SW 1271 (cell line): ENCODE results near the gene TMEM61.
"Not testable (repeated sequence)": the region's sequence is repeated elsewhere in the genome, so short reads cannot be mapped to it uniquely, and the experiment has no call there.

Experiments
- DNase-seq, 2 experiments: peaks; one replicate each; lab custom pipeline; 2025; lab: John Stamatoyannopoulos, UW

Gene TMEM61

DNA sequence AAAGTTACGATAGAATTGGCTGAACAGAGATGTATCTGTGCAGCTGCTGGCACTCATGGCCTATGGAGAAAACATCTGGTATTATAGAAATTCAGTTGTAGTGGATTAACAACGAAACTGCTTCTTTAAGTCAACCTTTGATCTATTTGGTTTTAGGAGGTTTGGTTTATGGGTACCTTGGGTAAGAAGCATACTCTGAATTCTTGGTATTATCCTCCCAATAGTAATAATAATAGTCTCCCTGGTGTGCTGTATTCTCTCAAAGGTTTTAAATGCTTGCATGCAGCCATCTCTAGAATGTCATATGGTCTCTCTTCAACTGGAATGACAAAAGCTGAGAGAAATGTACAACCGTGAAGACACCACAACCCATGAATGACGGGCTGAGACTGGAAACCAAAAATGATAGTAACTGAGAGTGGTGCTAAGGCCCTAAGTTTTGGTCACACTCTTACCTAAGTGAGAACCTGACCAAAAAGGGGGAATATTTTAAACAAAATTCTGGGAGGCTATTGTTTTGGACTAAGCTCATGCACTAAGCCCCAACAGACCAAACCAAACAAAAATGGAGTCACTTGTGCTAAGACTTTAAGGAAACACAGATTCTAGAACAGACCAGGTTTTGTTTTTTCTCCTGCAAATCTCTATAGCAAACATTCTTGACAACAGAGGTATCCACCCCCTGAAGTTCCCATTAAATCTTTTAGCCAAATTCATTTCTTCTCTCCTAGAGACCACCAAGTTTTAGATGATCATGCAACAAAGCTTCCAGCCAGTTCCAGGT is 17.6 kb upstream of the TMEM61 start:
- DNase-seq: no peak

DNA sequence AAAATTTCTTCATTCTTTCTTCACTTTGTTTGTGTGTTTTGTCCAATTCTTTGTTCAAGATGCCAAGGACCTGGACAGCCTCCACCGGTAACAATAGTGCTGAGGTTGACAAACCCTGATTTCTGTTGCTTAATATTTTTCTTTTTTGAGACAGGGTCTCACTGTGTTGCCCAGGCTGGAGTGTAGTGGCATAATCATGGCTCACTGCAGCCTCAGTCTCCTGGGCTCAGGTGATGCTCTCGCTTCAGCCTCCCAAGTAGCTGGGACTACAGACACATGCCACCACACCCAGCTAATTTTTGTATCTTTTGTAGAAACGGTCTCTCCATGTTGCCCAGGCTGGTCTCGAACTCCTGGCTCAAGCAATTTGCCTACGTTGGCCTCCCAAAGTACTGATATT is 16.6 kb upstream of the TMEM61 start:
- DNase-seq: not testable (repeated sequence)

DNA sequence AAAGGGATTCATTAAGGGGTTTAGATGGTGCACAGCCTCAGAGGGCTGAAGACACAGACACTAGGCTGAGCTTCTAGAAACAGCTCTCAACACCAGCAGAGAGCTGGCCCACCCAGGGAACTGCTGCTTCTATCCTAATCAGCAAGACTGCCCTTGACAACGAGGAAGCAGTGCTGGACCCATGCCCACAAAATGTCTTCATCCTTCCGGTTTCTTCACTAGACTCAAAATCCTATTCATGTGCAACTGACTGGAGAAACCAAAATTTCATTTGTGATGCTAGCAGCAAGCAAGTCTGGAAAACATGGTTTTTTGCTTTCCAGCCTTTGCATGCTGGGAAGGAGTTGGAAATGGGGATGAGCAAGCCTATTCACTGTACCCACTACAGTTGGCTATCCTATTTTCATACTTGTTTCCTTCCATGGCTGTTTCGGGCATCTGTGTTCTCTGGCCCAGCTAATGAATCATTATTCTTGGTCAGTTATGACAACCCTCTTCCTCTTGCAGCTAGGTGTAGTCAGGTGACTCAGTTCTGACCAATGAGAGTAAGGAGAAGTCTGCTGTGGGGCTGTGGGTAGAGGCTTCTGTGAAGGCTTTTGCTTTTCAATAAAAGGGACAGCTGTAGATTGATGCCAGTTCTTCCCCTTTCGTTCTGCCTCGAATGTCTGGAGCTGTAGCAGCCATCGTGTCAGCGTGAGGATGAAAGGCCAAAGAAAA is 14.6 kb upstream of the TMEM61 start:
- peak in 1 of 2 experiments; percentile 8 for DNase-seq

DNA sequence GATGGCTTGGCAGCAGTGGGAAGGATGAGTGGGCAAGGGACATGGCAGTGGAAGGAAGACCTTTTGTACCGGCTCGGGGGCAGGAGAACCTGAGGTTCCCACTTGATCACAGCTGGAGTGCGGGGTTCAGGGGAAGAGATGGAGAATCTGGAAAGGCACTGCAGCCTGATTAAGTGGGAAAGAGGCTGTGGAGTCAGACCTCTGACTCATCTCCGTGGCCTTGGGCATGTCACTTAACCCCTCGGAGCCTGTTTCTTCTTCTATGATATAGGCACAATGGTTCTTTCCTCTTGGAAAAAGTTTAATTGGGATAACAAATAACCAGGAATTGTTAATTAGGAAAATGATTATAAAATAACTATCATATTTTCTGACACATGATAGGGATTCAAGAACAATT is 13.1 kb upstream of the TMEM61 start:
- DNase-seq: no peak

DNA sequence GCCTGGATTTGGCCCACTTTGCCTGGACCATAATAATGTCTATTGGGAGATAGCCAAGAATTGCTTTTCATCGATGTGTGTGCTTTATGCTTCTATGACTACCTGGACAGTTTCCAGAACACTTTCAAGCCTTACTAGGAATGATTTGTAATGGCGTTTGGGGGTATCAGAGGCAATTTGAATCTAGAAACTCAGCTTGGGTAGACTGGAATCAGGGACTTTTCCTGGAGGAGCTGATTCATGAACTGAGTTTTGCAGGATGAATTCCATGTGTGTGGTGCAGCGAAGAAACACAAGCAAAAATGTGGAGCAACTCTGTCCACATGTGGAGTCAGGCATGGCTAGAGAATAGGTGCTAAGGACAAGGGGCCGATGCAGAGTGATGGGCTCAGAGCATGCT is 11.9 kb upstream of the TMEM61 start:
- no peak for DNase-seq

DNA sequence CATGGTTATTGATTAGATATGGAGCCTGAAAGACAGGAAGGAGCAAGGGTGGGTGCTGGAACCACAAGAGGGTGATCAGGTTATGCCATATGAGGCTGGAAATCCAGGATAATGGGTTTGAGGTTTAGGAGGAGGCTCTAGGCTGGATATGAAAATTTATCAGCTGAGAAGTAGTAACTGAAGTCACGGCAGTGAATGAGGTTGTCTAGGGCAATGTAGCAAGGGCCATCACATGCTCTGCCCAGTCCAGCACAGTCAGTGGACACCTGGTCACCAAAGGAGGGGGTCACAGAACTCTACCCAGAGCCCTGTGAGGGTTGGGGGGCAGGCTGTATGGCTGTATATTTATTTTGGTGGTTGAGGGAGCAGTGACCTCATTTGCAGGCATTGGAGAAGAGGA is 10.5 kb upstream of the TMEM61 start:
- DNase-seq: no peak

DNA sequence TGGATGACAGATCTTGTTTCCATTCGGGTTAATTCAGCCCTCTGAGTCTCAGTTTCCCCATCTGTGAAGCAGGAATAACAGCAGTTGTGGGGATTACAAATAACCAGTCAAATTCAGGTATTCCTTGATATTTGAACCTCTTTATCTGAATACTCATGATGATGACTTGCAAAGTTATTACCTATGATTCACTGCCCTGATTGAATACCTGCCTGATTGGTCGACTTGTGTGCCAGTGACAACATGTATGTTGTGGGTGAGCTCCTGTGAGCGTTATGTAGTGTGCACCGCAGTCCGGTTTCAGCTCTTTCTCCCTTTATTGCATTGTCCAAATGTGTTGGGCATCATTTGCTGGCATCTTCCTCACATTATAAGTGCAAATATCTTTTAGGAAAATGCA is 9.5 kb upstream of the TMEM61 start:
- DNase-seq: no peak

DNA sequence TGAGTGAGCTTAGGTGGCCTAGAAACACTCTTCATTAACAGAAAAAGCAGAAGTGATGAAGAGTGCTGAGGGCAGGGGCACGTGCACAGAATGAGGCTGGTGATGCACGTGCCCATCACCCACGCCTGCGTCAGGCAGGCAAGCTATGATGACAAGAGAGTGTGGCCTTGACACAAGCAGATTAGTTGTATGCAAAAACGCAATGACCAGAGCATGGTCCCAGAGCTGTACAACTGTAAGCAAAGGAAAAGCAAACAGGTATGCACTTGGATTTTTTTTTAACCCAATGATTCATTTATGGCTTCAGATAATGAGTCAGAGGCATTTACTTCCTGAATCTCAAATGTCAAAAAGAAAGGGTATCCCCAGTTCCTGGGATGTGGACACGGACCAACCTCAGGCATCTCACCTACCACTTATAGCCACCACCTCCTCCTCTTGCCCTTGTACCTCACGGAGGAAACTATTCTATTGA is 9.1 kb upstream of the TMEM61 start:
- DNase-seq: peak in 1 of 2 experiments; percentile 58

DNA sequence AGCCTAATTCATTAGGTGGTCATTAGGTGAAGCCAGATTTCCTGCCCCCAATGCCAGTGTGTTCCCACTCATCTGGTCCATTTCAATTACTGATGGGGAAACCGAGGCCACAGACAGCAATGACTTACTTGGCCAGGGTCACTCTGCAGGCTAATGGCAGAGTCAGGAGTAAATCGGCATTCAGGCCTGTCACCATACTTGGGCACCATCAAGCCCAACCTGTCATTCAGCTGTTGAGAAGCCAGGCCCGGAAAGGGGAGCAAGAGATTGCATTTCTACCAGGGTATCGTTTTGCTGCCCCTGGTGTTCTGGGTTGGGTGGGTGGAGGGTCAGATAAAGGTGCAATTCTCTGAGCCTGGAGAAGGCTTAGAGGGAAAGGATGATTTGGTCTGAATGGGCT is 8.0 kb upstream of the TMEM61 start:
- no peak for DNase-seq

DNA sequence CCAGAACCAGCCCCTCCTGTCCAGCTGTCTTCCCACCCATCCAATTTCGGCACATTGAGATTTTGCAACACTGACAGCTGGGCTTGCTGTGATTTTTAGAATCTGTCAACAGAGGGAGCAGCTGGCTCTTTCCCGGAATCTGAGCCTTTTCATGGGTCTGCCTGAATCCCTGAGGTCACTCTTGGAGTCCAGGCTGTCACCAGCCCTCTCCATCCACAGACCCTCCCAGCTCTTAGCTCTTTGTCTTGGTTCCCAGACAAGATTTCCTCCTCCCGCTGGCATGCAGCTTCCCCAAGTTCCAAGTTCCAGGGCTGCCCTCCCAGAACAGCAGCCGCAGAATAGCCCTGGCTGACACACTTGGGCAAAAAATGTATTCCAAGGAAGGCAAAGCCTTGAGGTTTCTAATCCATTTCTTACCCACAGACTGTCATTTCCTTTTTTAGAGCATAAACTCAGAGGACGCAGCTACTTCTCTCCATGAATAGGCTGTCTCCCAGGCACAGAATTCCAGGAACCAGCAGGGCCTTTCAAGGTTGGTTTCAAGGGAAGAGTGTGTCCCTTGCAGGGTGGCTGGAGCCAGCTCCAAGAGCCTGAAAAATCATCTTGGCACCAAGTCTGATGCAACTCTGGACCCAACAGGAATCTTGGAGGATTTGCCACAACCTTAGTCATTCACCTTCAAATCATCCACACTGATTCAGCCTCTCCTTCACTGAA is 7.1 kb upstream of the TMEM61 start:
- DNase-seq: peak in 1 of 2 experiments; percentile 9

DNA sequence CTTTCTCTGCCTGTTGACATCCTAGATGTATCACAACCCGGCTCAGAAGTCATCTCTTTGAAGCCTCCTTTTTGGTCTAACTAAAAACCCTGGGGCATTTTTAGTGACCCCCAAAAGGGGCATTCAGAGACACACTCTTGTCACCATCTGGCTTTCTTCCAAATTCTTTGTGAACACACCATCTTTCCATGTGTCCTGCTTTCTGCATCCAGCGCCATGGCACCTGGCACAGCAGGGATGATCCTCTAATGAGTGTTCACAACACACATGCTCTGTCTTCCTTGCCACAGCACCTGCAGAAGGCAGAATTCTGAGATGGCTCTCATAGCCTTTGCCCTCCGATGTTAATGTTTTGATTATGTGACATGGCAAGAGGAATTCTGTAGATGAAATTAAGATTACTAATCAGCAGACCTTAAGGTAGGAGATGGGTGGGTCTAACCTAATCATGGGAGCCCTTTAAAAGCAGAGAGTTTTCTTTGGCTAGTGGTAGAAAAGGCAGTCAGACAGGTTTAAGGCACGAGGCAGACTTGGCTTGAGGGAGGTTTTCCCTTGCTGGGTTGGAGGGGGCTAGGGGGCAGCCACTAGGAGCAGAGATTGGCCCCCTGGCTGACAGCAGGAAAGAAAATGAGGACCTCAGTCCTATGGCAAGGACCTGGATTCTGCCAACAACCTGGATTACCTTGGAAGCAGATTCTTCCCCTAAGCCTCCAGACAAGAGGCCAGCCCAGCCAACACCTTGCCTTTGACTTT is 4.9 kb upstream of the TMEM61 start:
- no peak for DNase-seq

DNA sequence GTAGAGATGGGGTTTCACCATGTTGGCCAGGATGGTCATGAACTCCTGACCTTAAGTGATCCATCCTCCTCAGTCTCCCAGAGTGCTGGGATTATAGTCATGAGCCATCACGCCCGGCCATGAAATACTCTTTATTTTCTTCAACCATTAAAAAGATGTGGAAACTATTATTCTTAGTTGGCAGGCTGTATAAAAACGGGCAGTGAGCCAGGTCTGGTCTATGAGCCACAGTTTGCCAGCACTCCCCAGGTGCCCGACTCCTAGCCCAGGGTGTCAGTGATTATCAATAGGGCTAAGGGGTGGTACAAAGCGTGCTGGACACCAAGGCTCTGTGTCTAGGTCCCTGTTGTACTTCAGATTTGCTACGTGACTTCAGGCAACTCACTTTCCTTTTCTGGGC is 3.7 kb upstream of the TMEM61 start:
- no peak for DNase-seq

DNA sequence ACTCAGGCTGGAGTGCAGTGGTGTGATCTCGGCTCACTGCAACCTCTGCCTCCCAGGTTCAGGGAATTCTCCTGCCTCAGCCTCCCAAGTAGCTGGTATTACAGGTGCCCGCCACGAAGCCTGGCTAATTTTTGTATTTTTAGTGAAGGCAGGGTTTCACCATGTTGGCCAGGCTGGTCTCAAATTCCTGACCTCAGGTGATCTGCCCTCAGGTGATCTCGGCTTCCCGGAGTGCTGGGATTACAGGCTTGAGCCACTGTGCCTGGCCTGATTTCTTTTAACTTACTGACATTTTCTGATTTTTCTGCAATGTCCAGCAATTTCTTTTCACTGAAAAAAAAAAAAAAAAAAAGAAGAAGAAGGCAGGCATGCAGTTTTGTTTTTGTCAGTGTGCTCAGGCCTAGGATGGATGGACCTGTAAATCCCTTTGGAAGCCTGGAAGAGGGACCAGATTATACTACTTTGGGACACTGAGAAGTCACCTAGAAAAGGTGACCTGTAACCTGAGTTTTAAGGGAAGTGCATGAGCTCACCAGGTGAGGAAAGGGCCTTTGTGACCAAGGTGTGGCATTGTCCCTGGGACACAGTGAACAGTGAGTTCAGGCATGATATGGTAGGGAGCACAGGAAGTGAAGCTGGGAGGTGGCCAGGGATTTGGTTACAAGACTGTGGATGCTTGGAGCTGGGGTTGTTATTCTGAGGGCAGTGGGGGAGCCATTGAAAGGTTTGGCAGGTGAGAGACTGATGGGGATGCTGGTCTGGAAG is 2.7 kb upstream of the TMEM61 start:
- DNase-seq: no peak

DNA sequence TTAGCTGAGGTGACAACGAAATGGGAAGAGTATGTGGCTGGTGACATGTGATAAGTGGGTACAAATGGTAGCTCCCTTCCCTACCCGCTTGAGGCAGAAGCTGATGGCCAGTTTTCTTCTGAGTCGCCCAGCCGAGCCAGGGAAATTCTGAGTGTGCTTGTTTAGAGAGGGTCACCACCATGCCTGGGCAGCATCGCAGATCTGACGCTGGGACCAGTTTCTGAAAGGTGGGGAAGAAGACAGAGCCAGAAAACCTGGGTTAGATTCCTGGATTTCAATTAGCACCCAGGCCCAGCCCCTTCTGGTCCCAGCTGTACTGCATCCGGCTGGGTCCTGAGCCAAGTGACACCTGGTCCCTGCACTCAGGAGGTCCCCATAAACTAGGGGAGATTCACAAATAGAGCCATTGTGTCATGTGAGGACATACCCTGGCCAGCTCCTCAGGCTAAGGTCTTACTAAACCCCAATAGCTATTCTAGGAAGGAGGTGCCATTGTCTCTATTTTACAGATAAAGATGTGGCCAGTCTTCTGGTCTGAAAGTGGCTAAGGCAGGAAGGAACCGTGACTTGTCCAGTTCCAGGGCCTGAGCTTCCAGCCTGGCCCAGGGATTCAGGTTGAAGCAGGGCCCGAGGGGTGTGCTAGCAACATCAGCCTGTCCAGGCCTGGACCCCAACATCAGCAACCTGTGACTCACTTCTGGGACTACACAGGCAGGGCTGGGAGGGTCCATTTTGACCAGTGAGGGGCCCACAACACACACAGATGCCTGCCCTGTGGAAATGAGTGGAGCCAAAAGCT is 1.7 kb upstream of the TMEM61 start:
- no peak for DNase-seq

DNA sequence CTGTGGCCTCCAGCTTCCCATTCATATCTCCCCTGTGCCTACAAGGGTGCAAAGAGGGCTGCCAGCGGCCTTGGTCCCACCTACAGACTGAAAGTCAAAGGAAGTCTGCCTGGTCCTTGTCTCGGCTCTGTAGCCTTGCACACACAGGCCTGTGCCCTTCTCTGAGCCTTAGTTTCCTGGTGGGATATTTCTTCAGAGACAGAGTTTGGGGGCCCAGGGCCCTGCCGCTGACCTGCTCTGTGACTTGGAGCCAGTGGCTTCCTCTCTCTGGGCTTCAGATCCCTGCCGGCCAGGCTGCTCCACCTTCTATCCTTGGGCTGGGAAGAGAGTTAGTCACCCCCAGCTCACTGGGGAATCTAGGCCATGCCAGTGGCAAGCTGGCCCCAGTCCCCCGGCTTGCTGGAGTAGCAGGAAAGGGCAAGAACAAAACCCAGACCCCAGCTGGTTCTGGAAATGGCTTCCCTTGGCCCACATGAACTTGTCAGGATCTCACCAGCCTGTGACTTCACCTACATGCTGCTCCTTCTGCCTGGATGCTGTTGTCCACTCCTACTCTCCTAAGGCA is 1.0 kb upstream of the TMEM61 start:
- DNase-seq: no peak

DNA sequence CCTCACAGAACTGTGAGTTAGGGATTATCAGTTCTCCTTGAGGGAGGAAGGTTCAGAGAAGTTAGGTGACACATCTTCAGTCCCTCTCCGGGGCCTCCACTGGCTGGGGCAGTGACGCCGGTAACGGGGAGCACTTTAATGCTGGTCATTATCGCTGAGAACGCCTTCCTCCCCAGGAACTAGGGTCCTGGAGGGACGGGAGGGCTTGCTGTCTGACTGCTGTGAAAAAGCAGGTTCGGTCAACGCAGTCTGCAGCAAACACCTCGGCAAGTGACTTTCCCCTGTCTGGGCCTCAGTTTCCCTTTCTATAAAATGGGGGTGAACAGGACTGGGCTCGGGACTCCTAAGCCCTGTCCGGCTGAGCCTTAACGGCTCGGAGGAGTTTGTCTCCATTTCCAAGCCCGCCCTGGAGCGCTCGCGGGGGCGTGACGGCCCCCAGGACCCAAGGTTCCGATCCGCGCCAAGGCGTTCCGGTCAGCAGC is 341 bp upstream of the TMEM61 start:
- no peak for DNase-seq

DNA sequence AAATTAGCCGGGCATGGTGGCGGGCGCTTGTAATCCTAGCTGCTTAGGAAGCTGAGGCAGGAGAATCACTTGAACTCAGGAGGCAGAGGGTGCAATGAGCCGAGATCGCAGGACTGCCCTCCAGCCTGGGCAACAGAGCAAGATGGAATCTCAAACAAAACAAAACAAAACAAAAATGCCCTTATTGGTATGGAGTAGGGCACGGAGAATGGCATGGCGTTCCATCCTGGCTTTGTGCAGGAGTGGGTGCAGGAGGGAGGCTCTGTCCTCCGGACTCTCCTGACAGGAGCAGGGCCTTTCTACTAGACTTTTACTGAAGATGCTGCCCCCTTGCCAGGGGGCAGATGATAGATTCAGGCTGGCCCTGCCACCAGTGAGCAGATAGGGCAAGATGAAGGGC is 1.0 kb downstream of the TMEM61 start:
- no peak for DNase-seq

DNA sequence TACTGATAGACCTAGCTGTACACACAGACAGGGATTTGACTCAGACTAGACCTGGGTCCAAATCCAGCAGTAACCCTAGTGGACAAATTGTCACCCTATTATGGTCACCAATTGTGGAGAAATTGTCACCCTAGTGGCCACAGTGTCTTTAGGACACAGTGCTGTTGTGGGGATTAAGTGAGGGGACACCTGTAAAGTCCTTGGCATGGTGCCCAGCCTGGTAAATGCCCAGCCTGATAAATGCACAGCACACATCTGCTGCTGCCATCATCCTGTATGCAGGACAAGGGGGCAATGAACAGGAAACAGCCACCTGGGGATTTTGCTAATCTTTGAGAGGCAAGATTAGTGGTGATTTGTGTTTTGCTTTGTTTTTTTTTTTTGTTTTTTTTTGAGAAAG is 2.3 kb downstream of the TMEM61 start:
- DNase-seq: no peak

DNA sequence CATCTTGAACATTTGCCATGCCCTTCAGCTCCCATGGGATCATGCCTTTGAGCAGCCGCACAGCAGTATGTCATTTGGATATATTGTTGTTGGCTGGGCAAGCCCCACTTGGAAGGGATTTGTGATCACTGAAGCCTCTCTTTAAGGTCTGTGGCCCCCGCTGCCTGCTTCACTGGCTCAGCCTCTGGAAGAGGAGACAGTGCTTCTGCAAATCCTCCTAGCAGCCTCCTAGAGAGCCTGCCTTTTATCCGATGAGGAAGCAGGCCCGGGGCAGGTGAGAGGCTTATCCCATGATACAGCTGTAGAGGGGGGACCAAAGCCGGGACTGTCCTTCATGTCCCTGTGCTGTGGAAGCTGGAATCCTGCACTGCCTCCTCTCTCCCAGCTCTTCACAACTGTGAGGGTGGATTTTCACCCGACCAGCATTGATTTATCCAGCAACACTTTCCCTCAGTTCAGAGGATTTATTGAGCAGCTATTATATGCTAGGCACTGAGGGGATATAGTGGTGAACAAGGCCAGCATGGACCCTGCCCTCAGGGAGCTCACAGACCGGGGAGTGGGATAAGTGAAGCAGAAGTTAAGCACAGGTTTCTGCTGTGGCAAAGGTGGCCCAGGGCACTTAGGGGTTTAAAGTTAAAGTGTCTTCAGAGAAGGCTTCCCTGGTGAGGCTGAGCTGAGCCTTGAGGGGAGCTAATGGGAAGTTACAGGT is 3.9 kb downstream of the TMEM61 start:
- DNase-seq: no peak
